Neural cell (in vitro differentiated cells): ENCODE data around the gene ADSL. TPM values are rescaled to one million over a fixed set of nuclear protein-coding genes. Genes with fewer than 3 reads are reported as not detected.

ENCODE experiments used
- H2AFZ ChIP-seq: fragments of 200-600, 300-800 bp; sonication (generic), shearing (Covaris generic); 2 replicates; pipeline ENCODE4 v1.6.0; 2014; ENCODE audit warnings: low read depth, mild to moderate bottlenecking, antibody characterized with exemption, low read length, moderate library complexity
- H3F3A ChIP-seq: fragments of 200-600 bp; shearing (Covaris generic); 2 replicates; pipeline ENCODE4 v1.6.1; 2016; ENCODE audit warnings: mild to moderate bottlenecking, moderate library complexity, mixed read lengths, antibody characterized with exemption, low read length; ENCODE audit not compliant: insufficient read depth, poor library complexity, severe bottlenecking
- H3K27ac ChIP-seq: fragments of 200-600, 300-800 bp; sonication (generic), shearing (Covaris generic); 2 replicates; pipeline ENCODE4 v1.5.1; 2014; ENCODE audit warnings: mild to moderate bottlenecking, low read length, moderate library complexity
- H3K27me3 ChIP-seq: fragments of 300-800, 200-600 bp; sonication (generic), shearing (Covaris generic); 2 replicates; pipeline ENCODE4 v1.6.0; 2014; ENCODE audit warnings: mild to moderate bottlenecking, low read depth, low read length, moderate library complexity; ENCODE audit not compliant: insufficient read depth
- H3K36me3 ChIP-seq: fragments of 300-800, 200-600 bp; sonication (generic), shearing (Covaris generic); 2 replicates; pipeline ENCODE4 v1.5.1; 2014; ENCODE audit warnings: mild to moderate bottlenecking, antibody characterized with exemption, low read length, moderate library complexity; ENCODE audit not compliant: insufficient read depth
- H3K4me2 ChIP-seq: fragments of 300-800, 200-600 bp; sonication (generic), shearing (Covaris generic); 2 replicates; pipeline ENCODE4 v1.6.0; 2014; ENCODE audit warnings: mild to moderate bottlenecking, low read length
- H3K4me3 ChIP-seq: fragments of 300-800, 200-600 bp; sonication (generic), shearing (Covaris generic); 2 replicates; pipeline ENCODE4 v1.5.1; 2014; ENCODE audit warnings: mild to moderate bottlenecking, low read length, moderate library complexity
- H3K79me2 ChIP-seq: fragments of 200-600 bp; shearing (Covaris generic); replicated peaks from 2 replicates; pipeline ENCODE4 v1.6.0; 2014; ENCODE audit warnings: mild to moderate bottlenecking, low read length, moderate library complexity; ENCODE audit not compliant: insufficient read depth
- H3K9ac ChIP-seq: fragments of 300-800, 200-600 bp; sonication (generic), shearing (Covaris generic); 2 replicates; pipeline ENCODE4 v1.6.1; 2016; ENCODE audit warnings: mild to moderate bottlenecking, low read length, mixed read lengths
- H3K9me2 ChIP-seq: fragments of 200-600 bp; shearing (Covaris generic); 2 replicates; pipeline ENCODE4 v1.6.1; 2016; ENCODE audit warnings: mild to moderate bottlenecking, low read length, mixed read lengths; ENCODE audit not compliant: insufficient read depth
- H3K9me3 ChIP-seq: fragments of 200-600, 300-800 bp; sonication (generic), shearing (Covaris generic); 2 replicates; pipeline ENCODE4 v1.6.1; 2016; ENCODE audit warnings: mild to moderate bottlenecking, mixed run types, low read length, moderate library complexity, mixed read lengths
- H4K20me1 ChIP-seq: fragments of 200-600 bp; shearing (Covaris generic); 2 replicates; pipeline ENCODE4 v1.6.1; 2016; ENCODE audit warnings: mild to moderate bottlenecking, mixed run types; ENCODE audit not compliant: insufficient read depth
- CTCF ChIP-seq: fragments of 450-650 bp; IDR thresholded peaks from 2 replicates; pipeline ENCODE4 v1.5.1; 2014; ENCODE audit warnings: antibody characterized with exemption, mild to moderate bottlenecking, moderate library complexity; ENCODE audit not compliant: poor library complexity, severe bottlenecking
- EP300 ChIP-seq: fragments of 450-650 bp; conservative IDR thresholded peaks from 2 replicates; pipeline ENCODE4 v1.6.1; 2014; ENCODE audit warnings: antibody characterized with exemption, mild to moderate bottlenecking, moderate library complexity; ENCODE audit not compliant: poor library complexity, severe bottlenecking
- EZH2 ChIP-seq: fragments of 200-600, 300-800 bp; shearing (Covaris generic), sonication (generic); IDR thresholded peaks from 2 replicates; pipeline ENCODE4 v1.6.1; 2014; ENCODE audit warnings: antibody characterized with exemption, low read length, borderline replicate concordance, mild to moderate bottlenecking; ENCODE audit not compliant: insufficient read depth, poor library complexity, severe bottlenecking
- MXI1 ChIP-seq: fragments of 450-650 bp; conservative IDR thresholded peaks from 2 replicates; pipeline ENCODE4 v1.6.1; 2014; ENCODE audit warnings: antibody characterized with exemption, mild to moderate bottlenecking; ENCODE audit not compliant: poor library complexity, severe bottlenecking
- POLR2AphosphoS5 ChIP-seq: IDR thresholded peaks from 2 replicates; pipeline ENCODE4 v1.6.1; 2012
- RAD21 ChIP-seq: fragments of 450-650 bp; conservative IDR thresholded peaks from 2 replicates; pipeline ENCODE4 v1.6.1; 2014; ENCODE audit warnings: antibody characterized with exemption, mild to moderate bottlenecking, moderate library complexity
- REST ChIP-seq: IDR thresholded peaks from 2 replicates; pipeline ENCODE4 v1.6.1; 2012; ENCODE audit warnings: borderline replicate concordance
- SMC3 ChIP-seq: fragments of 450-650 bp; conservative IDR thresholded peaks from 2 replicates; pipeline ENCODE4 v1.6.1; 2014; ENCODE audit warnings: antibody characterized with exemption, mild to moderate bottlenecking, moderate library complexity; ENCODE audit not compliant: poor library complexity
- TAF1 ChIP-seq: IDR thresholded peaks from 2 replicates; pipeline ENCODE4 v1.6.1; 2012; ENCODE audit warnings: low read depth
- polyA plus RNA-seq: library from polyadenylated mRNA; depleted of rRNA; stranded (reverse); fragments of >200 nt; gene quantifications from 2 replicates; pipeline ENCODE4 v1.2.3, GENCODE V29; 2014

The ADSL gene
- polyA plus RNA-seq, 1 donor from 2014 or later = 112 TPM

GRCh38 chr22:40412441-40412840, 66.1 kb downstream of the ADSL start:
- Histone ChIP-seq H3F3A (no peaks in the 10 kb centered on the region), H2AFZ (no peak overlapping the region), H3K79me2 (no peaks in the 10 kb centered on the region), H3K27me3 (no peaks in the 10 kb centered on the region), H3K4me3 (no peak overlapping the region), H3K36me3 (no peaks in the 10 kb centered on the region), H3K9me2 (no peaks in the 10 kb centered on the region), H3K9me3 (no peaks in the 10 kb centered on the region), H3K27ac (no peak overlapping the region), H4K20me1 (no peaks in the 10 kb centered on the region), H3K4me2 (no peak overlapping the region), H3K9ac (no peak overlapping the region)
- no peak for TF ChIP-seq TAF1
- TF ChIP-seq MXI1 = no peak
- no peak for TF ChIP-seq RAD21
- TF ChIP-seq CTCF = no peak
- TF ChIP-seq SMC3 = no peak
- no peak for TF ChIP-seq EP300
- TF ChIP-seq POLR2AphosphoS5 = no peak
- TF ChIP-seq EZH2 = no peak
- TF ChIP-seq REST = no peak

- H4K20me1 ChIP-seq = no peaks in the 10 kb centered on the region
- H3K4me2 ChIP-seq = no peak overlapping the region
- no peak overlapping the region for H3K9ac ChIP-seq
- no peaks in the 10 kb centered on the region for H3F3A ChIP-seq
- no peaks in the 10 kb centered on the region for H3K9me3 ChIP-seq
- no peak for TF ChIP-seq SMC3
- TF ChIP-seq TAF1 = no peak
- no peak for TF ChIP-seq EZH2
- no peak for TF ChIP-seq POLR2AphosphoS5
- no peak for TF ChIP-seq CTCF
- no peaks in the 10 kb centered on the region for H3K9me2 ChIP-seq
- H3K4me3 ChIP-seq = no peak overlapping the region
- H3K27me3 ChIP-seq = no peaks in the 10 kb centered on the region
- H2AFZ ChIP-seq = no peak overlapping the region
- no peaks in the 10 kb centered on the region for H3K36me3 ChIP-seq
- H3K27ac ChIP-seq = no peak overlapping the region
- H3K79me2 ChIP-seq = no peaks in the 10 kb centered on the region
Observed at GRCh38 chr22:40413873-40414272, 67.6 kb downstream of the ADSL start.
